Stimulated activated CD8-positive, alpha-beta memory T cell treated with anti-CD3 and anti-CD28 coated beads, Interleukin-15, amount 100 ng/mL, for 1 hour (primary cell): Measurements from ENCODE around the gene SLC25A26.
A peak's percentile ranks its signal among the peaks of the same experiment; 100 is the strongest.

Source experiments
- DNase-seq: peaks from one replicate; pipeline ENCODE4 v3.0.0-alpha.2; 2020; ENCODE audit warnings: low read depth

The SLC25A26 gene

GRCh38 chr3:66396888-66397287 is 176.1 kb downstream of the SLC25A26 start:
- no peak for DNase-seq

GRCh38 chr3:66397745-66398144 is 176.9 kb downstream of the SLC25A26 start:
- DNase-seq: no peak

- DNase-seq: no peak
These were observed 177.6 kb downstream of the SLC25A26 start for GRCh38 chr3:66398228-66399025.

- no peak for DNase-seq
These were observed 178.9 kb downstream of the SLC25A26 start for GRCh38 chr3:66399529-66400232.

GRCh38 chr3:66400411-66401156 is 179.8 kb downstream of the SLC25A26 start:
- no peak for DNase-seq

GRCh38 chr3:66401157-66401550 is 180.4 kb downstream of the SLC25A26 start:
- DNase-seq: no peak

GRCh38 chr3:66401675-66402491 is 181.1 kb downstream of the SLC25A26 start:
- DNase-seq: no peak

GRCh38 chr3:66402596-66403290 is 181.9 kb downstream of the SLC25A26 start:
- no peak for DNase-seq

GRCh38 chr3:66403323-66403990 is 182.7 kb downstream of the SLC25A26 start:
- no peak for DNase-seq

- no peak for DNase-seq
These were observed 183.4 kb downstream of the SLC25A26 start for GRCh38 chr3:66404197-66404596.

- DNase-seq: no peak
These were observed 184.3 kb downstream of the SLC25A26 start for GRCh38 chr3:66404903-66405700.

- no peak for DNase-seq
These were observed 184.9 kb downstream of the SLC25A26 start for GRCh38 chr3:66405701-66406091.

GRCh38 chr3:66406163-66406562 is 185.4 kb downstream of the SLC25A26 start:
- no peak for DNase-seq

GRCh38 chr3:66406831-66407610 is 186.2 kb downstream of the SLC25A26 start:
- DNase-seq: no peak

- peak; percentile 56 for DNase-seq
These were observed 186.9 kb downstream of the SLC25A26 start for GRCh38 chr3:66407611-66408218.

GRCh38 chr3:66409771-66410754 is 189.3 kb downstream of the SLC25A26 start:
- DNase-seq: no peak

- no peak for DNase-seq
These were observed 190.2 kb downstream of the SLC25A26 start for GRCh38 chr3:66410976-66411375.
